GM18505 (cell line): ENCODE measurements around the gene TSPY8.
"Not testable (repeated sequence)": the region's sequence is repeated elsewhere in the genome, so short reads cannot be mapped to it uniquely, and the experiment has no call there.

Source experiments
- ATAC-seq: cut with Tn5 transposase; IDR thresholded peaks from one replicate; pipeline ENCODE4 v1.9.1; 2021; ENCODE audit not compliant: unreplicated experiment
- POLR2A ChIP-seq: IDR thresholded peaks from 4 replicates; pipeline ENCODE4 v1.6.1; 2011; ENCODE audit warnings: borderline replicate concordance; ENCODE audit not compliant: insufficient read depth, insufficient read length; ENCODE audit errors: extremely low read depth

The TSPY8 gene, protein sequence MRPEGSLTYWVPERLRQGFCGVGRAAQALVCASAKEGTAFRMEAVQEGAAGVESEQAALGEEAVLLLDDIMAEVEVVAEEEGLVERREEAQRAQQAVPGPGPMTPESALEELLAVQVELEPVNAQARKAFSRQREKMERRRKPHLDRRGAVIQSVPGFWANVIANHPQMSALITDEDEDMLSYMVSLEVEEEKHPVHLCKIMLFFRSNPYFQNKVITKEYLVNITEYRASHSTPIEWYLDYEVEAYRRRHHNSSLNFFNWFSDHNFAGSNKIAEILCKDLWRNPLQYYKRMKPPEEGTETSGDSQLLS

DNA sequence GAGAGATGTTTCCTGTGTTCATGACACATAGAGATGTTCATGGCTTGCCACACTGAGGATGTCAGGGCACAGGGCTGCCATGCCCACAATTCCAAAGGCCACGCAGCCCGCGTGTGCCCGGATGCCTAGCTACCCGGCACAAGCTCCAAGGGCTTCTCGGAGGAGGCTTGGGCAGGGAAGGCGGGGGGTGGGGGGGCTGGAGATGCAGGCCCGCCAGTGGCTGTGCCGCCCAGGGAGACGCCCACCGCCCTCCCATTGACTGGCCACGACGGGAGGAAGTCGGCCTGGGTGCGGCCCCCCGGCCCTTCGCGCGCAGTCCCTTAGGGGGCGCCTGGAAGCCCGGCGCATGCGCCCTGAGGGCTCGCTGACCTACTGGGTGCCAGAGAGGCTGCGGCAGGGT is at the start of gene TSPY8:
Gene TSPY8 (plus strand): TSS at position 301 of the 400 bp plus-strand sequence. CDS start 46 bp downstream, at position 347.
- not testable (repeated sequence) for ATAC-seq

DNA sequence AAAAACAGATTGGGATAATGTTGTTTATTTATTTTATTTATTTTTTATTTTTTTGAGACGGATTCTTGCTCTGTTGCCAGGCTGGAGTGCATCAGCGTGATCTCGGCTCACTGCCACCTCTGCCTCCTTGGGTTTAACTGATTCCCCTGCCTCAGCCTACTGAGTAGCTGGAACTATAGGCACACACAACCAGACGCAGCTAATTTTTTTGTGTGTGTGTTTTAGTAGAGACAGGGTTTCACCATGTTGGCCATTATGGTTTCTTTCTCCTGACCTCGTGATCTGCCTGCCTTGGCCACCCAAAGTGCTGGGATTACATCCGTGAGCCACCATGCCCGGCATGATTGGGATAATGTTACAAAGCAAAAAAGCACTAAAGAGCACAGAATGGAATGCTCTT is 36.6 kb upstream of the TSPY8 start:
- no peak for ATAC-seq
- no peak for TF ChIP-seq POLR2A

DNA sequence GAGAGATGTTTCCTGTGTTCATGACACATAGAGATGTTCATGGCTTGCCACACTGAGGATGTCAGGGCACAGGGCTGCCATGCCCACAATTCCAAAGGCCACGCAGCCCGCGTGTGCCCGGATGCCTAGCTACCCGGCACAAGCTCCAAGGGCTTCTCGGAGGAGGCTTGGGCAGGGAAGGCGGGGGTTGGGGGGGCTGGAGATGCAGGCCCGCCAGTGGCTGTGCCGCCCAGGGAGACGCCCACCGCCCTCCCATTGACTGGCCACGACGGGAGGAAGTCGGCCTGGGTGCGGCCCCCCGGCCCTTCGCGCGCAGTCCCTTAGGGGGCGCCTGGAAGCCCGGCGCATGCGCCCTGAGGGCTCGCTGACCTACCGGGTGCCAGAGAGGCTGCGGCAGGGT is 20.4 kb upstream of the TSPY8 start, which contains the start of gene TSPY4:
Gene TSPY4 (plus strand): TSS at position 301 of the 400 bp plus-strand sequence. CDS start 46 bp downstream, at position 347.
- not testable (repeated sequence) for ATAC-seq

DNA sequence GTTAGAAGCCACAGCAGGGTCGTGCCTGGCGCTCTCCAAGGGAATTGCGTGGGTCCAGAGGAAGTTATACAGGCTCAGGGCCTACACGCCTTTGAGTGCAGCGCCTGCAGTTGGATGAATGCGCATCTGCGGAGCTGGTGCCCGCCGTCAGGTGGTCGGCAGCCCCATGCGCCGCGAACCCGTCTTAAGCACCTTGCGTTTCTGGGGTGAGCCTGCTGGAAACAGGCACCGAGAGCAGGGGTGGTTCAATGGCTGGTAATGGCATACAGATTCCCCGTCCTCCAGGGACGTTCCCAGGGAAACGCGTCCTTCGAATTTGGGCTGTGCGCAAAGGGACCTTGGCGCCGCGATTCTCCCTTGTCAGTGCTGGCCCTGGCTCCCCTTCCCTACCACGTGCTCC is 38.9 kb downstream of the TSPY8 start:
- ATAC-seq = not testable (repeated sequence)

DNA sequence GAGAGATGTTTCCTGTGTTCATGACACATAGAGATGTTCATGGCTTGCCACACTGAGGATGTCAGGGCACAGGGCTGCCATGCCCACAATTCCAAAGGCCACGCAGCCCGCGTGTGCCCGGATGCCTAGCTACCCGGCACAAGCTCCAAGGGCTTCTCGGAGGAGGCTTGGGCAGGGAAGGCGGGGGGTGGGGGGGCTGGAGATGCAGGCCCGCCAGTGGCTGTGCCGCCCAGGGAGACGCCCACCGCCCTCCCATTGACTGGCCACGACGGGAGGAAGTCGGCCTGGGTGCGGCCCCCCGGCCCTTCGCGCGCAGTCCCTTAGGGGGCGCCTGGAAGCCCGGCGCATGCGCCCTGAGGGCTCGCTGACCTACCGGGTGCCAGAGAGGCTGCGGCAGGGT is 40.5 kb downstream of the TSPY8 start, which contains the start of gene TSPY3:
Gene TSPY3 (plus strand): TSS at position 301 of the 400 bp plus-strand sequence. CDS start 46 bp downstream, at position 347.
- ATAC-seq = not testable (repeated sequence)
